PFSK-1 (cell line): ENCODE data around the gene PDGFD.

Source experiments
- FOXP2 ChIP-seq: optimal IDR thresholded peaks from 2 replicates; pipeline ENCODE3; 2011; ENCODE audit warnings: borderline replicate concordance, control low read depth, inconsistent platforms; ENCODE audit not compliant: insufficient read depth; ENCODE audit errors: extremely low read length, extremely low read depth
- POLR2AphosphoS5 ChIP-seq: IDR thresholded peaks from 2 replicates; pipeline ENCODE4 v1.6.1; 2012; ENCODE audit warnings: low read depth, mild to moderate bottlenecking, control low read depth, low read length, moderate library complexity
- REST ChIP-seq, 2 experiments: IDR thresholded peaks; 2 replicates each; pipeline versions ENCODE4 v1.6.1 to v1.8.0; 2011 to 2012; ENCODE audit warnings: low read depth in 2 of 2, low read length in 2 of 2, control low read depth in 1 of 2, inconsistent platforms in 1 of 2, mild to moderate bottlenecking in 1 of 2, moderate library complexity in 1 of 2; ENCODE audit not compliant: insufficient read depth in 1 of 2
- SIN3A ChIP-seq: IDR thresholded peaks from 2 replicates; pipeline ENCODE4 v1.6.1; 2012; ENCODE audit warnings: mild to moderate bottlenecking, low read length, moderate library complexity, borderline replicate concordance; ENCODE audit not compliant: insufficient read depth
- TAF1 ChIP-seq: IDR thresholded peaks from 2 replicates; pipeline ENCODE4 v1.6.1; 2012; ENCODE audit warnings: low read length, control low read depth, borderline replicate concordance; ENCODE audit not compliant: insufficient read depth

GRCh38 chr11:103906291-103906867 lies 257.6 kb downstream of the PDGFD start:
- TF ChIP-seq REST (IDR thresholded peaks at IDR 0.05; ENCODE audit: insufficient read depth in 1 of 2, low read depth in 2 of 2, low read length in 2 of 2) (no peak), POLR2AphosphoS5 (no peak), SIN3A (no peak), TAF1 (no peak), FOXP2 (no peak)
